Stomach smooth muscle (tissue), 2 donors: ENCODE data around the gene CDYL.

Source experiments
- H3K27ac ChIP-seq: one replicate; pipeline ENCODE4 v1.7.0; 2013; ENCODE audit warnings: mild to moderate bottlenecking, low read length, inconsistent platforms
- H3K27me3 ChIP-seq, 2 donors: one replicate each; pipeline ENCODE4 v1.7.0; 2013; ENCODE audit warnings: low read length in 2 of 2; ENCODE audit not compliant: insufficient read depth in 2 of 2, control insufficient read depth in 1 of 2
- H3K36me3 ChIP-seq, 2 donors: one replicate each; pipeline ENCODE4 v1.7.0; 2013; ENCODE audit warnings: low read length in 2 of 2; ENCODE audit not compliant: control insufficient read depth in 2 of 2, insufficient read depth in 2 of 2
- H3K4me1 ChIP-seq: one replicate; pipeline ENCODE4 v1.7.0; 2013; ENCODE audit warnings: low read length; ENCODE audit not compliant: control insufficient read depth, insufficient read depth
- H3K4me3 ChIP-seq, 2 donors: one replicate each; pipeline ENCODE4 v1.7.0; 2013; ENCODE audit warnings: low read length in 2 of 2
- H3K9ac ChIP-seq, 2 donors: one replicate each; pipeline ENCODE4 v1.7.0; 2013; ENCODE audit warnings: low read length in 2 of 2, mild to moderate bottlenecking in 1 of 2
- H3K9me3 ChIP-seq, 2 donors: one replicate each; pipeline ENCODE4 v1.7.0; 2013; ENCODE audit warnings: low read length in 2 of 2; ENCODE audit not compliant: control insufficient read depth in 2 of 2
- donor health status: healthy.
- donor health status: Pancreatic carcinoma.

Gene CDYL

DNA sequence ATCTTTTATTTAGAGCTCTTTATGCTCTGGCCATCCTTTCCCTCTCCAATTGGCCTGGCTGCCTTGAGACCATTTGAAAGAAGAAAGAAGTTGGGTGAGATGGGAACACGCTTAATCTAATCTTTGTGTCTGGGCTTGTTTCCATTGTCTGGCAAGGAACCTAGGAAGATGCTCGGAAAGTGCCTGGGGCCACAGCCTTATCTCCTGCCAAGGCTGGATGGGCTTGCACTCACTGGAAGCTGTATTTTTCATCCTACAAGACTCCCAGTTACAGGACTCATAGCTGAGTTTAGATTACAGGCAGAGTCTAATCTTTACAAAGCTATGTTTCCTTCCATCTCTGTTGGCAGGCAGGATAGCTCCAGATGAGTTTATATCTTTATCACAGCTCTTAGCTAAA is 33.1 kb upstream of the CDYL start:
- Histone ChIP-seq H3K9me3 (no peaks in the 10 kb centered on the region), H3K9ac (no peak overlapping the region), H3K4me1 (no peaks in the 10 kb centered on the region), H3K36me3 (no peaks in the 10 kb centered on the region), H3K27me3 (no peaks in the 10 kb centered on the region), H3K27ac (no peak overlapping the region), H3K4me3 (no peak overlapping the region)

- Histone ChIP-seq H3K27me3 (no peaks in the 10 kb centered on the region), H3K36me3 (no peaks in the 10 kb centered on the region), H3K4me3 (no peak overlapping the region), H3K9ac (no peak overlapping the region), H3K9me3 (no peaks in the 10 kb centered on the region), H3K27ac (no peak overlapping the region), H3K4me1 (no peaks in the 10 kb centered on the region)
Observed at GRCh38 chr6:4743926-4744325, 32.3 kb upstream of the CDYL start.

DNA sequence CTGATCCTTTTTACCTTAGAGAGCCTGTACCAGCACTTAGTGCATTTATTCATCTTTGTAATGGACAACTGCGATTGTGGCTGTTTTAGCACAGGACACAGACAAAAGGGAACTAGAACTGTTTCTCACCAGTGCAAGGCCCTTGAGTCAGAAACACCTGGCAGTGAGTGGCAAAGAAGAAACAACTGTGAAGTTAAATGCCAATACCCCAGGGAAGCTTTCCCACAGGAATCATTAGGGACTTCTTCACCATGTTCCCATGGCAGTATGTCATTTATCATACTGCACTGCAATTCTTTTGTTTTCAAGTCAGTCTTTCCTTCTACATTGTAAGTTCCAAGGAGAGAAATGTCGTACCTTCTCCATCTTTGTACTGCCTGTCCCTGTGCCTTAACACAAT is 28.6 kb upstream of the CDYL start:
- Histone ChIP-seq H3K4me1 (no peaks in the 10 kb centered on the region), H3K9ac (no peak overlapping the region), H3K4me3 (no peak overlapping the region), H3K36me3 (no peaks in the 10 kb centered on the region), H3K9me3 (no peaks in the 10 kb centered on the region), H3K27me3 (no peaks in the 10 kb centered on the region), H3K27ac (no peak overlapping the region)

DNA sequence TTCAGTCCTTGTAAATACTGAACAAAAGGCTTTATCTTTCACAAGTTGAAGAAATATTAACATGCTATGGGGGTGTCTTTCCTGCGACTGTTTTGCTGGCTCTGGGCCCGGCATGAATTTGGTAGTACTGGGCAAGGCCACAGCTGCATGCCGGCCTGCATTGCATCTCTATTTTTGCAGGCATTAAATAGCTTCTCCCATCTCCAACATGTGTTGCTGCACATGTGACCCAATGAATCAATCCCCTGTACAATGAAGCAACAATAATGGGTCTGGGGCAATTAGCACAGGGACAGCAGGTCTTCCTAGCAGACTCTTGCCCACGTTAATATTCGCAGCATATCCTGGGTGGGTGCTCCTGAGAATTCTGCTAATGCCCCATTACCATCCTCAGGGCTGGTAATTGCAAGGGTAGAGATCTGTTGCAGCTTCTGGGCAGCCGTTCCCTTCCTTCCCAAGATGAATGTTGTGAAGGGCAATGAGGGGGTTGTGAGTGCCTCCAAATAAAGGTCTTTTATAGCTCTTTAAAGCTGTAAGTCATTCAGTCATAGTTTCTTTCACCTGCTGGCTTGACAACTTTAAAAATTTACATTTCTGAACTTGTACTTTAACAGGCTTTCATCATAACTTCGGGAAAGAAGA is 24.3 kb upstream of the CDYL start:
- Histone ChIP-seq H3K4me1 (no peaks in the 10 kb centered on the region), H3K36me3 (no peaks in the 10 kb centered on the region), H3K4me3 (no peak overlapping the region), H3K27me3 (no peaks in the 10 kb centered on the region), H3K9ac (no peak overlapping the region), H3K9me3 (no peaks in the 10 kb centered on the region), H3K27ac (no peak overlapping the region)

DNA sequence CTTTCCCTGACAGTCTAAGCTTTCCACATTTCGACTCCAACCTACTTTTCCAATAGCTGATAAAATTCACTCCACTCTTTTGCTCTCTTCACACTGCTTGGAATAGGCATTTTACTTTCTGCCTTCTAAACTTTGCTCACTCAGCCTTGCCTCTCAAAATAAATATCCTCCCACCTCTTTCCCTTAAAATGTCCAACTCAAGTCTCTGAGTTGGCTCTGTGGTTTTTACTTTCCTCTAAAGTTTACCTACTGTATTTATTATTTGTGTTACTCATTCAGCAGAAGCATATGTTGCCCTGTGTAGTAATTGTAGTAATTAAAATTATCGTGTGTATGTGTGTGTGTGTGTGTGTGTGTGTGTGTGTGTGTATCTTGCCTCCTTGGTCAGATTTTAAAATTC is 20.0 kb upstream of the CDYL start:
- H3K27ac ChIP-seq, result no peak overlapping the region
- no peak overlapping the region for H3K9ac ChIP-seq
- no peak overlapping the region for H3K4me3 ChIP-seq
- no peaks in the 10 kb centered on the region for H3K36me3 ChIP-seq
- H3K27me3 ChIP-seq, result no peaks in the 10 kb centered on the region
- H3K4me1 ChIP-seq, result no peaks in the 10 kb centered on the region
- no peaks in the 10 kb centered on the region for H3K9me3 ChIP-seq

- Histone ChIP-seq H3K27ac (no peak overlapping the region), H3K9ac (no peak overlapping the region), H3K4me1 (no peaks in the 10 kb centered on the region), H3K27me3 (no peaks in the 10 kb centered on the region), H3K4me3 (no peak overlapping the region), H3K9me3 (peaks cover 6 to 8% of the 10 kb centered on the region in 2 donors), H3K36me3 (no peaks in the 10 kb centered on the region)
Observed at GRCh38 chr6:4759997-4760396, 16.2 kb upstream of the CDYL start.

DNA sequence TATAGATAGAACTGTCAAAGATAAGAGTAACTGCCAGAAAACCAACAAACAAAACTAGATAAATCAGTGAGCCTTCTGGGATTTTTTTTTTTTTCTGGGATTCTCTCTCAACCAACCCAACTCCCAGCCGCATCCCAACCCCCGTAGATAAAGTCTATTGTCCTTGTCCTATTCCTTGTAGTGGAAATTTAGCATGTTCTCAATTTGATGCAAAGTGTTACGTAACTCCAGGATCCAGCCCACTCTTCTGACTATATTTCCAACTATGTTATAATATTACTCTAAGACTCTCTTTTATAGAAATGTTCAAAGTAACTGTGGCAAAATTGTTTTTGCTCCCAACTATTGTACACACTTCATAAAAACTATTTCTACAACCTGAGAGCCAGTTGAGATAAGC is 15.4 kb upstream of the CDYL start:
- H3K27me3 ChIP-seq, result no peaks in the 10 kb centered on the region
- no peaks in the 10 kb centered on the region for H3K4me1 ChIP-seq
- H3K9ac ChIP-seq, result no peak overlapping the region
- no peak overlapping the region for H3K27ac ChIP-seq
- no peak overlapping the region for H3K4me3 ChIP-seq
- H3K36me3 ChIP-seq, result no peaks in the 10 kb centered on the region
- peaks cover 6 to 8% of the 10 kb centered on the region in 2 donors for H3K9me3 ChIP-seq

- H3K27ac ChIP-seq, result no peak overlapping the region
Observed at GRCh38 chr6:4762294-4762693, 13.9 kb upstream of the CDYL start.

GRCh38 chr6:4763921-4764320 is 12.3 kb upstream of the CDYL start:
- Histone ChIP-seq H3K27ac (no peak overlapping the region), H3K36me3 (no peaks in the 10 kb centered on the region), H3K9me3 (peaks cover 6 to 8% of the 10 kb centered on the region in 2 donors), H3K9ac (no peak overlapping the region), H3K27me3 (no peaks in the 10 kb centered on the region), H3K4me1 (no peaks in the 10 kb centered on the region), H3K4me3 (no peak overlapping the region)

More at GRCh38 chr6:4762294-4762693, 13.9 kb upstream of the CDYL start:
- no peaks in the 10 kb centered on the region for H3K4me1 ChIP-seq
- H3K36me3 ChIP-seq, result no peaks in the 10 kb centered on the region
- H3K9ac ChIP-seq, result no peak overlapping the region
- no peaks in the 10 kb centered on the region for H3K27me3 ChIP-seq
- H3K4me3 ChIP-seq, result no peak overlapping the region
- H3K9me3 ChIP-seq, result peaks cover 6 to 8% of the 10 kb centered on the region in 2 donors

DNA sequence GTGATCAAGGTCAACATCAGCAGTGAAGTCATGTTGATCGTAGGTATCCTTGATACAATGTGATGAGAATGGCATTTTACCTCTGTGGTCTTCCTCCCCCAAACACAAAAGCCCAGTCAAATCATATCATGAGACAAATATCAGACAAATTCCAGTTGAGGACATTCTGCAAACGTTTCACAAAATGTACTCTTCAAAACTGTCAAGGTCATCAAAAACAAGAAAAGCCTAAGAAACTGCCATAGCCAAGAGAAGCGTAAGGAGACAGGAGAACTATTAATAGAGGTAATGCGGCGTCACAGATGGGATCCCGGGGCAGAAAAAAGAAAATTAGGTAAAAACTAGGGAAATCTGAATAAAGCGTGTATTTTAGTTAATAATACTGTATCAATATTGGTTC is 7.4 kb upstream of the CDYL start:
- no peaks in the 10 kb centered on the region for H3K4me1 ChIP-seq
- no peak overlapping the region for H3K27ac ChIP-seq
- no peak overlapping the region for H3K9ac ChIP-seq
- H3K9me3 ChIP-seq, result no peaks in the 10 kb centered on the region
- H3K36me3 ChIP-seq, result no peaks in the 10 kb centered on the region
- no peaks in the 10 kb centered on the region for H3K27me3 ChIP-seq
- H3K4me3 ChIP-seq, result no peak overlapping the region

- H3K4me3 ChIP-seq, result no peak overlapping the region
Observed at GRCh38 chr6:4772750-4773149, 3.5 kb upstream of the CDYL start.

More at GRCh38 chr6:4772750-4773149, 3.5 kb upstream of the CDYL start:
- peaks cover 6% of the 10 kb centered on the region for H3K4me1 ChIP-seq
- H3K36me3 ChIP-seq, result no peaks in the 10 kb centered on the region
- H3K9ac ChIP-seq, result no peak overlapping the region
- no peaks in the 10 kb centered on the region for H3K27me3 ChIP-seq
- H3K9me3 ChIP-seq, result no peaks in the 10 kb centered on the region
- no peak overlapping the region for H3K27ac ChIP-seq
